ENCODE measurements around the gene GAS5.
"Not testable (repeated sequence)": the region's sequence is repeated elsewhere in the genome, so short reads cannot be mapped to it uniquely, and the experiment has no call there.

DNA sequence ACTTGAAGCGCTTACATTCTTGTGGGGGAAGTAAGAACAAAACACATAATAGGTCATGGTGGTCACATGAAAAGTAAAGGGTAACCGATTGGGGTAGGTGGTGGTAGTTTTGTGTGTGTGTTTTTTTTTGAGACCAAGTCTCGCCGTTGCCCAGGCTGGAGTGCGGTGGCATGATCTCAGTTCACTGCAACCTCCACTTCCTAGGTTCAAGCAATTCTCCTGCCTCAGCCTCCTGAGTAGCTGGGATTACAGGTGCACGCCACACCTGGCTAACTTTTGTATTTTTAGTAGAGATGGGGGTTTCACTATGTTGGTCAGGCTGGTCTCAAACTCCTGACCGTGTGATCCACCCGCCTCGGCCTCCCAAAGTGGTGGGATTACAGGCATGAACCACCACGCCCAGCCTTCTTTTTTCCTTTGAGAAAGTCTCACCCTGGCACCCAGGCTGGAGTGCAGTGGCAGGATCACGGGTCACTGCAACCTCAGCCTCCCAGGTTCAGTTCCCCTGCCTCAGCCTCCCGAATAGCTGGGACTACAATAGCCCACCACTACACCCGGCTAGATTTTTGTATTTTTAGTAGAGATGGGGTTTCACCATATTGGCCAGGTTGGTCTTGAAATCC is 5.5 kb downstream of the GAS5 start:
- not testable (repeated sequence) for TF ChIP-seq EZH2 (IDR thresholded peaks at IDR 0.05; ENCODE audit: insufficient read depth, low read length)
- TF ChIP-seq, protein P1, sequence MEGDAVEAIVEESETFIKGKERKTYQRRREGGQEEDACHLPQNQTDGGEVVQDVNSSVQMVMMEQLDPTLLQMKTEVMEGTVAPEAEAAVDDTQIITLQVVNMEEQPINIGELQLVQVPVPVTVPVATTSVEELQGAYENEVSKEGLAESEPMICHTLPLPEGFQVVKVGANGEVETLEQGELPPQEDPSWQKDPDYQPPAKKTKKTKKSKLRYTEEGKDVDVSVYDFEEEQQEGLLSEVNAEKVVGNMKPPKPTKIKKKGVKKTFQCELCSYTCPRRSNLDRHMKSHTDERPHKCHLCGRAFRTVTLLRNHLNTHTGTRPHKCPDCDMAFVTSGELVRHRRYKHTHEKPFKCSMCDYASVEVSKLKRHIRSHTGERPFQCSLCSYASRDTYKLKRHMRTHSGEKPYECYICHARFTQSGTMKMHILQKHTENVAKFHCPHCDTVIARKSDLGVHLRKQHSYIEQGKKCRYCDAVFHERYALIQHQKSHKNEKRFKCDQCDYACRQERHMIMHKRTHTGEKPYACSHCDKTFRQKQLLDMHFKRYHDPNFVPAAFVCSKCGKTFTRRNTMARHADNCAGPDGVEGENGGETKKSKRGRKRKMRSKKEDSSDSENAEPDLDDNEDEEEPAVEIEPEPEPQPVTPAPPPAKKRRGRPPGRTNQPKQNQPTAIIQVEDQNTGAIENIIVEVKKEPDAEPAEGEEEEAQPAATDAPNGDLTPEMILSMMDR (IDR thresholded peaks at IDR 0.05; ENCODE audit: insufficient read depth, low read depth, low read length) = not testable (repeated sequence)

All from astrocyte (in vitro differentiated cells and primary cell).